Cortex of kidney (tissue), 1 donor: Measurements from ENCODE around the gene SH2D3A.
"Not testable (repeated sequence)": the region's sequence is repeated elsewhere in the genome, so short reads cannot be mapped to it uniquely, and the experiment has no call there.

ENCODE experiments used
- DNase-seq: peaks from one replicate; lab custom pipeline; 2025; lab: John Stamatoyannopoulos, UW

The SH2D3A gene

DNA sequence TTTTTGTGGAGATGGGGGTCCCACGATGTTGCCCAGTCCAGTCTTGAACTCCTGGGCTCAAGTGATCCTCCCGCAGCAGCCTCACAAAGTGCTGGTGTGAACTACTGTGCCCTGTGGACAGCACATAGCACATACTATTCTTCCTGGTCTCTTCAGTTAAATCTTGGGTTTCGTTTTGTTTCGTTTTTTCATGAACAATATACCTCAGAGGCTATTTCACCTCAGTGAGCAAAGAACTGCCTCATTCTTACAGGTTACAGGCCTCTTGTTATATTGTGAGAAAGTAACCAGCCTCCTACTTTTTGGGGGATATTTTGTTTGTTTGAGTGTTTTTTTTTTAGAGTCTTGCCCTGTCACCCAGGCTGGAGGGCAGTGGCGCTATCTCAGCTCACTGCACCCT, 45.5 kb downstream of the SH2D3A start:
- DNase-seq, result no peak

DNA sequence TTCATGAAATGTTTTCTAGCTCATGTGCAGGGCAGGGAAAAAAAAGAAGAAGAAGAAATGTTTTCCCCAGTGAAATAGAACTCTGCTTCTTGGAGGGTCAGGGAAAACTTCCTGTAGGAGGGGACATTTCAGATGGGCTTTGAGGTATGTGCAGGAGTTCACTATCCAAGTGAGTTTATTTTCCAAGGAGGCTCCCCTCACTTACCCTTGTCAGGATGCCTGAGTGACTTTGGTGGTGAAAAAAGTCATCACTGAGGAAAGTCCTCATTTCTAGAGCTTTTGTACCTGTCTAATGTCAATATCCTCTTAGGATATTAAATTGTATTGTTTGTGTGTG, 46.1 kb downstream of the SH2D3A start:
- DNase-seq, result no peak

DNA sequence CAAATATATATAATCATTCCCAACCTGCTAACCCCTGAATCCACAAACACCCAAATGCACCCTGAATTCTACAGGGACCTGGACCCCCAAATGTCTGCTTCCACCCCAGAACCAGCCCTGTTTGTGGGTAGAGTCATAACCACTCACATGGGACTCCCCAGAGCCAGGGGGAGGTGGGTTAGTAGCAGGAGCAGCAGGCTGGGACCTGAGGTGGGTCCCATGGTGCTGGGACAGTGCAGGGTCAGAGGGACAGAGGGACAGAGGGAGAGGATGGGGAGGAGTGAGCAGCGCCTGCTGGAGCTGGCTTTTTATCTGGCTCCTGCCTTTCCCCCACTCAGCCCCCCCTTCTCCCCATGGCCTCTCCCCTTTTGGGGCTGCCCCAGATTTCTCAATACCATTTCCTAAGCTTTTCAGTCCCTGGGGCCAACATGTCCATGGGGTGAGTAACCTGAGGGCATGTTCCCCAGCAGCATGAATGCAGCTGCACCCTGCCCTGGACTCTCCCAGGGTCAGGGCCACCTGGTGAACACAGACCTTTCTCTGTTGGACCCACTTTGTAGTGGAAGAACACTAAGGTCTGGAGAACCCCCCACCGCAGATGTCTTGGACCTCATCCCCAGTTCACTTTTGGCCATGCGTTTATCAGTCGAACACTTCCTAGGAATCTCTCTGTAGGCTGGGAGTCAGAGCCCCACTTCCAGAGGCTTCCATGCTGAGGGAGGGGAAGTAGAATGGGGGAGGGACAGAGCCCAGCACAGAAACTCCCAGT, 46.7 kb downstream of the SH2D3A start, which contains the start of gene C3:
Gene C3 (minus strand): TSS at position 282 of the 769 bp plus-strand sequence. CDS start 61 bp downstream, at position 221.
- no peak for DNase-seq

DNA sequence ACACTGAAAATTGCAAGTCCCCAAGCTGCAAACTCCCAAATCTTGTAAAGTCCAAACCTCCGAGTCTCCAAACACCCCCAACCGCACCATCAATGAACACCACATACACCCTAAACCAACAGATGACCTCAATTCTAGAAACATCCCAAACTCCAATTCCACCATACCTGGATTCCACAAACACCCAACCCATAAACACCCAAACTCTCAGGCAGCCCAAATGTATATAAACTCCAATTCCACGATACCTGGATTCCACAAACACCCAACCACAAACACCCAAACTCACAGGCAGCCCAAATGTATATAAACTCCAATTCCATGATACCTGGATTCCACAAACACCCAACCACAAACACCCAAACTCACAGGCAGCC, 47.3 kb downstream of the SH2D3A start:
- DNase-seq, result no peak

DNA sequence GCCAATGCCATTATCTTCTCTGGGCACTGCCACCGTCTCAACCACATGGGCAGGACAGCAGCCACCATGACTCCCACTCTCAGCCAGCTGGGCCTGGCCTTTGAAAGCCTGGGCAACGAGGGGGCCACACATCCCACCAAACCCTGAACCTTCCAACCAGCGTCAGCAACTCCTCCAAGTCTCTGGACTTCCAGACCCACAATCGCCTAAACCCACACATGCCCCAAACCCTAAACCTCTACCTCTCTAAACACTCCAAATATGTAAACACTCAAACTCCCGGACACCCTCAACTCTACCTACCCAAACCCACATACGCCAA, 47.7 kb downstream of the SH2D3A start:
- DNase-seq, result no peak

DNA sequence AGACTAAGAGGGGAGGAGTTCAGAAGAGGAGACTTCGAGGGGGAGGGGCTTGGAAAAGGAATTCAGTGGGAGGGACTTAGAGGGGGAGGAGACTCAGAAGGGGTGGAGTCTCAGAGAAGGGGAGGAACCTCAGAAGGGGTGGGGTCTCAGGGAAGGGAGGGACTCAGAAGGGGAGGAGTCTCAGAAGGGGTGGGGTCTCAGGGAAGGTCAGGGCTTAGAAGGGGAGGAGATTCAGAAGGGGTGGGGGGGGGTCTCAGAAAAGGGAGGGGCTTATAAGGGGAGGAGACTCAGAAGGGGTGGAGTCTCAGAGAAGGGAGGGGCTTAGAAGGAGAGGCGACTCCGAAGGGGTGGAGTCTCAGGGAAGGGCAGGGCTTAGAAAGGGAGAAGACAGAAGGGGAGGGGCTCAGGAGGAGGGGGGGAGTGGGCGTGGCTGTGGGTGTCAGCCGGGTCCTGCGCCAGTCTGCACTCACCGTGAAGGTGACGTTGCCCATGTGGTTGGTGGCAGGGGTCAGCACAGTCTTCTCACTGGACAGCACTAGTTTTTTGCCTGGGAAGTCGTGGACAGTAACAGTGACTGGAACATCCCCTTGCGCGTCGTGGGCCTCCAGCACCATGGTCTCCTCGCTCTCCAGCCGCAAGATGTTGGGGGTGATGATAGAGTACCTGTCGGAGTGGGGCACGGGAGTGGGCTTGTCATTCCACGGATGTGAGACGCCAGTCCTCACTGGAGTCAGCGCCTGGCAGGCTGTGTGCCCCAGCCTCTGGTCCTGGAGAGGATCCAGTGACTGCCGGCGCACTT, 48.3 kb downstream of the SH2D3A start:
- no peak for DNase-seq

DNA sequence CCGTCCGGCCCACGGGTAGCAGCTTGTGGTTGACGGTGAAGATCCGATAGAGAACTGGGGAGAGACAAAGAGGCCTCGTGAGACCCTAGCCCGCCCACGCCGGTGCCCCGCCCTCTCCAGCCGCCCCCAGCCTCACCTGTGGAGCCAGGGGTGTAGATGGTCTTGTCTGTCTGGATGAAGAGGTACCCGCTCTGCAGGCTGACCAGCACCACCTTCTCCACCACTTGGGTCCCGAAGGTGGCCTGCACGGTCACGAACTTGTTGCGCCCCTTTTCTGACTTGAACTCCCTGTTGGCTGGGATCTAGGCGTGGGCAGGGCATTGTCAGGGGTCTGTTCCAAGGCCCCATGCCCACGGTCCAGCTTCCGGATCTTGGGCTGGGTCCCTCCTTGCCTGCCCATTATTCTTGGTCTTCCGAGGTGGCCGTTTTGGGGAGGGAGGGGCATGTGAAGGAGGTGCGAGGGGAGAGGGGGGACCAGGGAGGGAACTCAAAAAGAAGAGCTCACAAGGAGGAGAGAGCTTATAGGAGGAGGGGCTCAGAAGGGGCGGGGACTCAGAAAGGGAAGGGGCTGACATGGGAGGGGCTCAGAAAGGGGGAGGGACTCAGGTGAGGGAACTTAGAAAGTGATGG, 49.0 kb downstream of the SH2D3A start:
- DNase-seq, result no peak

DNA sequence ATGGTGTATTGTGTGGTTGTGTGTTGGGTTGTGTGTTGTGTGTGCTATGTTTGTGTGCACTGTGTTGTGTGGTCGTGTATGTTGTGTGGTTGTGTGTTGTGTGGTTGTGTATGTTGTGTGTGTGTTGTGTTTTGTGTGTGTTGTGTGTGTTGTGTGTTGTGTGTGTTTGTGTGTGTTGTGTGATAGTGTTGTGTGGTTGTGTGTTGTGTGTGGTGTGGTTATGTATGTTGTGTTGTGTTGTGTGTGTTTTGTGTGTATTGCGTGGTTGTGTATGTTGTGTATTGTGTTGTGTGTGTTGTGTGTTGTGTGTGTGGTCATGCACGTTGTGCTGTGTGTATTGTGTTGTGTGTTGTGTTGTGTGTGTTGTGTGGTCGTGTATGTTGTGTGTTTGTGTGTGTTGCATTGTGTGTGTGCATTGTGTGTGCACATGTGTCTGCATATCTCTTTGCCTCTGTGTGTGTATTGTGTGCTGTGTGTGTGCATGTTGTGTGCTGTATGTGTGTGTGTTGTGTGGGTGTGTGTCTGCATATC, 49.7 kb downstream of the SH2D3A start:
- DNase-seq, result no peak

DNA sequence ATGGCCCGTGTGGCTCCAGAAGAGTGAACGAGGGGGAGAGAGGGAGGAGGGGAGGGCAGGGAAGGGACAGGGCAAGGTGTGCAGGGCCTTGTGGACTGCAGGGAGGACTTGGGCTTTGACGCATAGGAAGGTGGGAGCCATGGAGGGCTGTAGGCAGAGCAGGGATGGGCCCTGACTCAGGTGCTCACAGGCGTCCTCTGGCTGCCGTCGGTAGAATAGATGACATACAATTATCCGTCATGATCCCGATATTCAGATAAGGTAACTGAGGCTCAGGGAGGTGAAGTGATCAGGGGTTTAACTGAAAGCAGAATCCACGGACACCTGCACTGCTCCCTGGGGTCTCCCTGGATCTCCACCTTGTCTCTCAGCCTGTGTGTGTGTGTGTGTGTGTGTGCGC, 50.2 kb downstream of the SH2D3A start:
- no peak for DNase-seq

DNA sequence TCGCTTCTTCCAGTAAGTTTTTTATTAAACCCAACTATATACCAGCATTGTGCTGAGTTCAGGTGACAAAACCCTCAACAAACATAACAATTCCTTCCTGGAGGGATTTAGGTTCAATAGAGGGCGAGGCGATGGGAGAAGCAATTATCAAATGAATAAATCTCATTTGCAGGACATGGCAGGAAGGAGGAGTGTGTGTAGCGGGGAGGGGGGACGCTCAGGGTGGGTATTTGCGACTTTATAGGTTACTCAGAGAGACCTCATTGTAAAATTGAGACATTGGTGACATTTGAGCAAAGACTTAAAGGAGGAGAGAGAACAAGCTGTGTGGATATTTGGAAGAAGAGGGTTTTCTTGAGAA, 50.6 kb downstream of the SH2D3A start:
- DNase-seq, result no peak

DNA sequence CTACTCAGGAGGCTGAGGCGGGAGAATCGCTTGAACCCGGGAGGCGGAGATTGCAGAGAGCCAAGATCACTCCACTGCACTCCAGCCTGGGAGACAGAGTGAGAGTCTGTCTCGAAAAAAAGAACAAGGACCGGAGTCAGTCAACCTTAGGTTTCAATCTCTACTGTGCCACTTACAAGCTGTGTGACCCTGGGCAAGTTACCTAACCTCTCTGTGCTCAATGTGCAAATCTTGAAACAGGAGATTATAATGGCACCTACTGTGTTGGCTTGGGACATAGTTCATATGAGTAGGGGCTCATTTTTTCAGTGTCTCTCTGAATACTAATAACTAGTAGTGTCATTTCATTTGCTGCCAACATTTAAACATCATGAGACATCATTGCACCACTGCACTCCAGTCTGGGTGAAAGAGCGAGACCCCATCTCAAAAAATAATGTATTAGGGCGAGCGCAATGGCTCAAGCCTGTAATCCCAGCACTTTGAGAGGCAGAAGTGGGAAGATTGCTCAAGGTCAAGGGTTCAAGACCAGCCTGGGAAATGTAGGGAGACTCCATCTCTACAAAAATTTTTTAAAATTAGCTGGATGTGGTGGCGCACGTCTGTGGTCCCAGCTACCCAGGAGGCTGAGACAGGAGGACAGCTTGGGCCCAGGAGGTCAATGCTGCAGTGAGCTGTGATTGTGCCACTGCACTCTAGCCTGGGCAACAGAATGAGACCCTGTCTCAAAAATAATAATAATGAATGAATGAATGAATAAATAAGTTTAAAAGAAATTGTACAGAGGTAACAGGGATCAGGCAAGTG, 52.3 kb downstream of the SH2D3A start:
- DNase-seq, result no peak

DNA sequence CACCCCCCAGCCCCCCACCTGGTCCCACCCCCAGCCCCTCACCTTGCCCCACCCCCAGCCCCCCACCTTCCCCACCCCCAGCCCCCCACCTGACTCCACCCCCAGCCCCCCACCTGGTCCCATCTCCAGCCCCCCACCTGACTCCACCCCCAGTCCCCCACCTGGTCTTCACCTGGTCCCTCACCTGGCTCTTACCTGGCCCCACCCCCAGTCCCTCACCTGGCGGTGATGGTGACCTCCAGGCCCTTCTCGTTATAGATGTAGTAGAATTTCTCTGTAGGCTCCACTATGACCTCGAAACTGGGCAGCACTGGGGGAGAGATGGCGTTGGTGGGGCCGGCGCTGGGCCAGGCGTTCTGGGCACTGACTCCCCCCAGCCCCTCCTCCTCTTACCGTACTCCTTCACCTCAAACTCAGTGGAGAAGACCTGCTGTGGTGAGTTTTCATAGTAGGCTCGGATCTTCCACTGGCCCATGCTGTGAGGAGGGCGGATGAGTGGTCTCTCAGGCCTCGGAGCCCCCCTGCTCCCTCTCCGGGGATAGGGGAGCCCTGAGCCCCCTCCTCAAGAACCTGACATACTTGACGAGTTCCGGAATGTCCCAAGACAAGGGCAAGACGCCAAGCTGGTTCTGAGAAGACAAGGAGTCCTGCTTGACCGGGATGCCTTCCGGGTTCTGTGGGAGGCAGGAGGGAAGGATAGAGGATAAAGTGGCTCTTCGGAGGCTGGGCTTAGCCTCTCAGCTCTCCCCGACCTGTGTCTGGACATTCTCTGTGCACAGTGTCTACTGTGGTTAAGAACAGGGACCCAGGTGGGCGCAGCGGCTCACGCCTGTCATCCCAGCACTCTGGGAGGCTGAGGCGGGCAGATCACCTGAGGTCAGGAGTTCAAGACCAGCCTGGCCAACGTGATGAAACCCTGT, 53.2 kb downstream of the SH2D3A start:
- no peak for DNase-seq

DNA sequence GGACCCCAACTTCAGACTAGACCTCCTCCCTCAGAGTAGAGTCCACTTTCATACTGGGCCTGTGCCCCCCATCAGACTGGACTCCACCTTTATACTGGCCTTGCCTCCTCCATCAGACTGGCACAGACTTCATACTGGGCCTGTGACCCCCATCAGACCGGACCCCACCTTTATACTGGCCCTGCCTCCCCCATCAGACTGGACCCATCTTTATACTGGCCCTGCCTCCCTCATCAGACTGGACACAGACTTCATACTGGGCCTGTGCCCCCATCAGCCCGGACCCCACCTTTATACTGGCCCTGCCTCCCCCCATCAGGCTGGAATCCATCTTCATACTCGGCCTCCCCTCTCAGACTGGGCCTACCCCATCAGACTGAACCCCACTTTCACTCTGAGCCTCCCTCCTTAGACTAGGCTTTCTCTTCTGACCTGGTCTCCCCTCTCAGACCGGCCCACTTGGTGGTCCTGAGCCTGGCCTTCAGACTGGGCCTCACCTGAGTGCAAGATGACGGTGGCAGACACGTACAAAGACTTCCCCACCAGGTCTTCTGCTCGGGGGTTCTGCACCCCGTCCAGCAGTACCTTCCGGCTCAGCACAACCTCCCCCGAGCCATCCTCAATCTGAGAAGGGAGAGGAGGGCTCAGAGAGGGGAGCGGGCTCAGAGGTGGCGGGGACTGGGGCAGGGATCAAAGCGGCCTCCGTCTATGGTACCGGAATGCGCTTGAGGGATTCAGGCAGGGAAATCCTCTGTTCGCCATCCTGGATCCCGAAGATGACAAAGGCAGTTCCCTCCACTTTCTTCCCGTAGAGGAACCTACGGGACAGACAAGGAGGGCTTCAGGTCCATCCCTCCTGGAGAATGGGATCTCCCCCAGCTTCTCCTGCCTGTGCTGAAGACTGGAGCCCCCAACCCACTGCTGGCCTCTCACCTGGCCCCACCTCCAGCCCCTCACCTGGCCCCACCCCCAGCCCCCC, 54.3 kb downstream of the SH2D3A start:
- no peak for DNase-seq

DNA sequence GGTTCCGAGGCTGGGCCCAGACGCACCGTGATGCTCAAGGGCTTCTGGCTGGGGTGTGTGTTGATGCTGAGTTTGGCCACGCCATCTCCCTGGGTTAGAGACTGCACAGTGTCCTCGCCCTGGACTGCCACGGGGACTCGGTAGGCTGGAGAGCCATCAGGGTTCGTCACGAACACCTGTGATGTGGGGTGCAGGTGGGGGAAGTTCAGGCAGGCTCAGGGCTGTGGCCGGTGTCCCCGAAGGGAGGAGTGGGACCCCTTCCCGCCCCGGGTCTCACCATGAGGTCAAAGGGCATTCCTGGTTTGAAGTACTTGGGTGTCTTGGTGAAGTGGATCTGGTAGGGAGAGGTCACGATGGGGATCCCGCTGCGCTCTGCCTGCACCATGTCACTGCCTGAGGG, 55.0 kb downstream of the SH2D3A start:
- no peak for DNase-seq

DNA sequence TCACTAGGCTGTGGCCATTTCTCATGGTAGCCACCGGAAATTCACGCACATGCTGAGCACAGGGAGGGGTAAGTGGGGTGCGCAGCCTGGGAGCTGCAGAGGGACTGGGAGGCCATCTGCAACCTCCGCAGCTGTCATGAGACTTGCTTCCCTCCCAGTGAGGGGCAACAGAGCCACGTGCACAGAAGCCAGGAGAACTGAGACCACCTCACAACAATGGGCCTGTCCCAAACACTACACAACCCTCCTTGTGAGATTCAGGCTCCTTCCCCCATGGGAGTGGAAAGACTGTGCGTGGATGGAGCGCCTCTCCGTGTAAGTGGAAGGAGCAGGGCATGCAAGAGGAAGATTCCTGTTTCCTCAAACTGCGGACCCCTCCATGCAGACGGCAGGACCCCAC, 55.6 kb downstream of the SH2D3A start:
- no peak for DNase-seq

DNA sequence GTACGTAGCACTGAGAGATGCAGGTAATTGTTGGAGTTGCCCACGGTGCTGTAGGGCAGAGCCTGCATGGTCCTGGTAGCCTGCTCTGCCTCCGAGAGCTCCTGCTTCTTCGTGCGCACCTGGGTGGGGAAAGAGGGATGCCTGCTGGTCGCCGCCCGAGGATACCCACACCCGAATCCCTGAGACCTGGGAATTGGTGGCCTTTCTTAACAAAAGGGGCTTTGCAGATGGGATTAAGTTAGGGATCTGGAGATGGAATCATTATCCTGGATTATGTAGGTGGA, 56.2 kb downstream of the SH2D3A start:
- DNase-seq, result no peak

DNA sequence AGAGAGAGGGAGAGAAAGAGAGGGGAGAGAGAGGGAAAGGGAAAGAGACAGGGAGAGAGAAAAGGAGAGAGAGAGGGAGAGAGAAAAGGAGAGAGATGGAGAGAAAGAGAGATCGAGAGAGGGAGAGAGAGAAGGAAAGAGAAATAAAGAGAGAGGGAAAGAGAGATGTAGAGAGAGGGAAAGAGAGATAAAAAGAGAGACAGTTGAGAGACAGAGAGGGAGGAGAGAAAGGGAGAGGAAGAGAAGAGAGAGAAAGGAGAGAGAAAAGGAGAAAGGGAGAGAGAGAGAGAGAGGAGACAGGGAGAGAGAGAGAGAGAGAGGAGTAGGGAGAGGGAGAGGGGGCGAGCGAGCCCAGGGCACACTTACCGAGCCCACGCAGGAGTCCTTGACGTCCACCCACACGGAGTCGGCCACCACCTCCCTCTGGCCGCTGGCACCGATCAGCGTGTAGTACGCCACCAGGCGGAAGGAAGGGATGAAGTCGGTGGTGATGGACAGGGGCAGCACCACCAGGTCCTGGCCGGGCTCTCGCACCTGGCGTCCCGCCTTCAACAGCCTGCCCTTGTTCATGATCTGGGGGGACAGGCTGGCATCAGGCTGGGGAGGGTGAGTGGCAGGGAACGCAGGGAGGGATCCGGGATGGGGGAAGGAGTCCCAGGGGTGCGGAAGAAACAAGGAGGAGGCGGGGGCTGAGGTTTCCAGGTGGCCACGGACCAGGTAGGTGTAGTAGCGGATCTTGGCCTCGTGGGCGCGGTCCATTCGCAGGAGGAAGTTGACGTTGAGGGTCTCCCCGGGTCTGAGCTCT, 56.8 kb downstream of the SH2D3A start:
- DNase-seq, result no peak

DNA sequence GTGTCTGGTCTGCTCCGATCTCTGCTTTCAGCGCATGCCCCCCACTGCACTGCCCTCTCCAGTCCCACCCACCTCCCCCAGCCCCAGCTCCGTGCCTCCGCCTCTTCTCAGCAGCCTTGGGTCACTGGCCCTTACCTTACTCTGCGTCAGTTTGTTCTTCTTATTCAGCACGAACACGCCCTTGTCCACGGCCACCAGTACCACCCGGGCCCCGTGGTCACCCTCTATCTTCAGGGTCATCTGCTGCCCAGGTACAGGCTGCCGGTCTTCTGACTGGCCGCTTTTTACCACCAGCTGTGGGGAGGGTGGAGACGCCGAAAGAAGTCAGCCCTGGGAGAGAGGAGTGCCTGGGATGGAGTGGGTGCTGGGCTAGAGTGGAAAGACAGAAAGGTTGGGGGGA, 57.7 kb downstream of the SH2D3A start:
- no peak for DNase-seq

DNA sequence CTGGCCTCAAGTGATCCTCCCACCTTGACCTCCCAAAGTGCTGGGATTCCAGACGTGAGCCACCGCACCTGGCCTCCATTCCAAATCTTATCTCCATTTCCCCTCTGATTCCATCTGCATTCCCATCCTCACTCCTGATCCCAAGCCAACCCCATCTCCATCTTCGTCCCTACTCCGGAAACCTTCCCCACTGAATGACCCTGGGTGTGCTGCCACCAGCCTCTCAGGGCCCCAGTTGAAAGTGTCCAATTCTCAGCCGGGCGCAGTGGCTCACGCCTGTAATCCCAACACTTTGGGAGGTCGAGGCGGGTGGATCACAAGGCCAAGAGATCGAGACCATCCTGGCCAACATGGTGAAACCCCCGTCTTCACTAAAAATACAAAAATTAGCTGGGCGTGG, 58.3 kb downstream of the SH2D3A start:
- not testable (repeated sequence) for DNase-seq
